SK-N-MC (cell line): Measurements from ENCODE around the gene EEF1AKMT3.

Experiments used
- EZH2 ChIP-seq: fragments of 200-600 bp; sonication (generic); IDR thresholded peaks from one replicate; pipeline ENCODE4 v1.6.1; 2017; ENCODE audit warnings: antibody characterized with exemption
- POLR2AphosphoS5 ChIP-seq: IDR thresholded peaks from 2 replicates; pipeline ENCODE4 v1.6.1; 2012; ENCODE audit warnings: mild to moderate bottlenecking, low read depth, low read length, borderline replicate concordance

DNA sequence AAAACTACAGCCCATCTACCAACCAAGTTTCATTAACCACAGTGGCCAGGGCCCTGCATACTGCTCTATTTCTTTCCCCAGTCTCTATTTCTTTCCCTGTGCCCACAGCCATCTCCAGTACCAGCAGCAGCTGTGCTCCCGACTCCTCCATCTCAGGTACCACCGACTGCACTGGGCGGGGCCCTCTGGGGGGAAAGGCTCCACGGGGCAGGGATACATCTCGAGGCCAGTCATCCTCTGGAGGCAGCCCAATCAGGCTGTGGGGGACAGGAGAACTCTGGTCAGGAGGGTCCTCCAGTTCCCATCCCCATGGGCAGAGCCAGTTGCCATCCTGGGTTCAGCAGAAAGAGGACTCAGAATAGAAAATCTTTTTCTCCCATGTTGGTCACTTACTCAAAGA, 23.4 kb upstream of the EEF1AKMT3 start:
- no peak for TF ChIP-seq EZH2
- TF ChIP-seq POLR2AphosphoS5 = no peak
